Dedifferentiated amniotic fluid mesenchymal stem cell (primary cell): ENCODE measurements around the gene KAT8.
"Not testable (repeated sequence)": the region's sequence is repeated elsewhere in the genome, so short reads cannot be mapped to it uniquely, and the experiment has no call there.

ENCODE experiments used
- DNase-seq: peaks from one replicate; pipeline ENCODE4 v3.0.0-alpha.2; 2016; ENCODE audit errors: extremely low spot score

Gene KAT8

GRCh38 chr16:31083981-31084380 lies 33.5 kb upstream of the KAT8 start:
- no peak for DNase-seq

- no peak for DNase-seq
Measured at GRCh38 chr16:31084584-31085302, 32.7 kb upstream of the KAT8 start.

DNA sequence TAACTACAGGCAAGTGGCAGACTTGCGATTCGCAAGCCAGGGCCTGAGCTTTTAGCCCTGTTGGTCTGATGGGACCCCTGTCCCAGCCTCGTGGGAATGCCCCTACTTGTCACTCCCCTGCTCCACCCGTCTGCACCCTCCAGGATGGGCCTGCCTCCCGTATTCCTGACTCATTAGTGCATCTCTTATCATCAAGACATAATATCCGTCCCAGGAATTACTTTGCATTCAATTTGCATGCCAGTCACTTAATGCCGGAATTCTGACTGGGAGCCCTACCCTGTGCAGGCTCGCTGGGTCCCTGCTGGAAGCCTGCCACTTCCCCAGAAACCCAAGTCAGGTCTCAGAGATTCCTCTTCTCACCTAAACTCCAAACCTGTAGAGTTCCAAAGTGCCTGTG lies 32.1 kb upstream of the KAT8 start:
- no peak for DNase-seq

DNA sequence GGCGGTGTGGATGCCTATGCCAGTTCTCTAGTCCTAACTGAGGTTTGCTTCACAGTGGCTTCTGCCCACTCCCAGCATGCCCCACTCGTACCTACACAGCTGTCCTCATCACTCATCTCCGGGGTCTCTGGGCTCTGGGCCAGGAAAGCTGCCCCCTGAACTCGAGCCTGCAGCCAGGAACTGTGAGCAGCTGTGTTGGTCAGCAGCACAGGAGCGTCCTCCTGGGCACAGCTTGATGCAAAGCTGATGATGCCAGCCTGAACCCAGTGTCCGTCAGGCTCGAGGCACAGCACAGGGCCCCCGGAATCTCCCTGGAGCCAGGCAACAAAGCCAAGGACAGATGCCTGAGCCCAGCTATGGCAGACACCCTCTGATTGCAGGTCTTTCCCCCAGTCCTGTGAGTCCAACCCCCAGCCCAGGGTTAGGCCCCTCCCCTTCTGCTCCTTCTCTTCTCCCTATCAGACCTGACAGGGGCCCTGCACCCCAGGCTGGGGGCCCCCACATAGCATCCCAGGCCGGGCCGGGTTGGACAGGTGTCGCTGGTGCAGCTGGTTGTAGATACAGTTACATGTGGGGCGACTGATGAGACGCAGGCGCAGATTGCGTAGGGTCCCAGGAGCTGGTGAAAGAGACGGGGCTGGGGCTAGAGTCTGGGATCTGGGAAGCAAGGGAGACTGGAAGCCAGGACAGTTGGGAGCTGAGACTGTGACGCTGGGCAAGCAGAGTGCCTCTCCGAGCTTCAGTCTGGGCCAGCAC lies 31.4 kb upstream of the KAT8 start:
- DNase-seq = no peak

- no peak for DNase-seq
Measured at GRCh38 chr16:31086629-31086906, 30.9 kb upstream of the KAT8 start.

DNA sequence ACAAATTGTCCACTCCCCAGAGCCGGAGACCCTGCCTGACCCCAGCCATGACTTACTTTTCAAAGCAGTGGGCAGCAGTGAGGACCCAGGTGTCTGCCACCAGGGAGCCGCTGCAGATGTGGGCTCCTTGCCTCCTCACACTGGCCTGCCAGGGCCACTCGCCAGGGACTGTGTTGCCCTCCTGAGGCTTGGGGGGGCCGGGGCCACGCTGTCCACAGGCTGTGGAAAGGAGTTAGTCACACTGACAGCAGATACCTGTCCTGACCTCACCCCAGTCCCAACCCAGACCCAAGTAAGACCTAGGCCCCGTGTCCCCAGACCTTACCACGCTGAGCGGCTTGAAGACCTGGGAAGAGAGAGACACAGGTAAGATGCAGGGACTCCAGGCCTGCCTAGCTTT lies 30.0 kb upstream of the KAT8 start:
- DNase-seq = no peak

DNA sequence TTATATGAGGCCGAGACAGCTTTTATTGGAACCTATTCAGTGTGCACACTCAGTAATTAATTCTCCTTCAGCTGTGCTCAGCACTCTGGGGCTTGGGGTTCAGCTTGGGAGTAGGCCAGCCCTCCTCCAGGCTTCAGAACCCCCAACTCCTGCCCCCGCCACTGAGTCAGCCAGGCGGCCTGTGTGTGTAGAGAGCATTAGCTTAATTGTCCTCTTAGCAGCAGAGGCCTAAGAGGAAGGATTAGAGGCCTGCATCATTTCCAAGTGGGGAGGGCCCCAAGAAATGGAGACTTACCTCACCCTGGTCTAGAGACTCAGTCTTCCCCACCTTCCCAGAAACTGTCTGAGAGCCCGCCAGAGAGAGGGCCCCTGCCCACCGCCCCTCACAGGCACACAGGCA lies 29.5 kb upstream of the KAT8 start:
- DNase-seq = no peak

DNA sequence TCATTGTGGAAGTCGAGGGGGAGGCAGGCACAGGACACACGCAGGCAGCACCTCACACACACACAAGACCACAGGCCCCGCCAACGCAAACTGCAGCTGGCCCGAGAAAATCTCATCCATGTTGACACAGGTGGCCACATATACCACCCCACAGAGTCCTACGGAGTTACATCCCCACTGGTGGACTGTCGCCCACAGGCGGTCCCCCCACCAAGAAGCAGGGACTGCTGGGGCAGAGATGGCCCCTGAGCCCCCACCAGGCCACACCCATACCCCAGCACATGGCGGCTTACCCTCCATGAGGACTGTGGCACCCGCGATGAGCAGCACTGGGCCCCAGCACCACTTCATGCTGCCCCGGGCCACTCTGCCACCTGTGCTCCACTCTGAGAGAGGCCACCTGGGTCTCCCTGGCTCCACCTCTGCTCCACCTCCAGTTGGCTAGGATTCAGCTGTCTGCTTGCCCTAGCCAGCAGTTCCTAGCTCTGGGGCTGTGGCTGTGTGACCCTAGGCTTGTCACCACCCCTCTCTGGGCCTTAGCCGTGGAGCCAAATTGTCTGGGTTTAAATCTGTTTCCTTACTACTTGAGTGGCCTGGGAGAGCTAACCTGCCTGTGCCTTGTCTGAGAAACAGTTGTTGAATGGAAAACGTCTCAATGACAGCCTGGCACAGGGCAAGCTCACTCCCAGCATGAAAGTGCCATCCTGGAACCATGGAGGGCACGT lies 28.8 kb upstream of the KAT8 start, which contains the start of gene PRSS53:
PRSS53 (minus strand) TSS at position 485 of the 725 bp plus-strand sequence; CDS start at position 351, 134 bp downstream.
- DNase-seq = no peak

- no peak for DNase-seq
Measured at GRCh38 chr16:31089199-31089598, 28.3 kb upstream of the KAT8 start.

DNA sequence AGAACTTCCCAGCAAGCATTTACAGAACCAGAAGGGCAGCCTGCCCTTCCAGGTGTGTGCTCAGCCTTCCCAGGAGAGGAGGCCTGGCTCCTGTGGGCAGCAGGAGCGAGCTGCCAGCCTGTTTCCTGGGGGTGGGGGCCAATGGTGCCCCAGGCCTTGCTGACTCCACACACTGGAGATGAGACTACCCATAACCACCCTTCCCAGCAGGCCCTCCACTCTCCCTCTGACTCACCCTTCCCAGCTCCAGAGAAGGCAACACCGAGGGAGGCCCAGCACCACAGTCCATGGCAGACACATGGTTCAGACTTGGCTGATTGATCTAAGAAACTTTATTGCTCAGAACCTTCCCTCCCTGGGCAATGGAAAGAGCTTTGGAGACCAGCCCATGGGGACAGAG lies 26.9 kb upstream of the KAT8 start:
- no peak for DNase-seq

DNA sequence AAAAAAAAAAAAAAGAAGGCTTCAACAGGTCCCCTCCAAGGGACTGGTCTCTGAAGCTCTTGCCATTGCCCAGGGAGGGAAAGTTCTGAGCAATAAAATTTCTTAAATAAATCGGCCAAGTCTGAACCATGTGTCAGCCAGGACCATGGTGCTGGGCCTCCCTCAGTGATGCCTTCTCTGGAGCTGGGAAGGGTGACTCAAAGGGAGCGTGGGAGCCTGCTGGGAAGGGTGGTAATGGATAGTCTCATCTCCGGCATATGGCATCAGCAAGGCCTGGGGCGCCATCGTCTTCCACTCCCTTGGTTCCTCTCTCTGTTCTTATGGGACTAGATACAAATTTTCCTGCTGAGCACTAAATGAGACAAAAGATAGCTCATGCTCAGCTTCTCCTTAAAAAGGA lies 25.1 kb upstream of the KAT8 start:
- no peak for DNase-seq

DNA sequence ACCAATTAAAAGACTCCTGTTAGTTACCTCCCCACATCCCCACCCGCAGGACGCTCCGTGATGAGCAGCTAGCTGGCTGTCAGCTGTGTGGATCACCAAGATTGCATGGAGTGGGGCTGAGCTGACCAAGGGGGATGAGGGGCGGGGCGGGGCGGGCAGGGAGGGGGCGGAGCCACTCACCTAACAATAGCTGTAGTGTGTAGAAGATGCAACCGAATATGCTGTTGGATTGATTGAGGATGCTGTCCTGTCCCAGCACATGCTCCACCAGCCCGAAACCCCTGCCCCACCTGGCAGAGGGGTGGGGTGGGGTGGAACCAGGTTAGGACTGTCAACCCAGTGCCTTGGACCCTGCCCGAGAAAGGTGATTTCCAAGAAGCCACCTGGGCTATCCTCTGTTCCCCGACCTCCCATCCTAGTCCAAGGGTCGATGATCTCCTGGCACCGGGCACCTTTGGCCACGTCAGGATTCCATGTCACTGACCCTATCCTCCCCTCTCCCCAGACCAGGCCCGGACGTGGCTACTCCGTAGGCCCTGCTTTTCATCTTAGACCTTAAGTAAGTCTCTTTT lies 24.2 kb upstream of the KAT8 start:
- DNase-seq = no peak

- DNase-seq = no peak
Measured at GRCh38 chr16:31094088-31094423, 23.4 kb upstream of the KAT8 start.

DNA sequence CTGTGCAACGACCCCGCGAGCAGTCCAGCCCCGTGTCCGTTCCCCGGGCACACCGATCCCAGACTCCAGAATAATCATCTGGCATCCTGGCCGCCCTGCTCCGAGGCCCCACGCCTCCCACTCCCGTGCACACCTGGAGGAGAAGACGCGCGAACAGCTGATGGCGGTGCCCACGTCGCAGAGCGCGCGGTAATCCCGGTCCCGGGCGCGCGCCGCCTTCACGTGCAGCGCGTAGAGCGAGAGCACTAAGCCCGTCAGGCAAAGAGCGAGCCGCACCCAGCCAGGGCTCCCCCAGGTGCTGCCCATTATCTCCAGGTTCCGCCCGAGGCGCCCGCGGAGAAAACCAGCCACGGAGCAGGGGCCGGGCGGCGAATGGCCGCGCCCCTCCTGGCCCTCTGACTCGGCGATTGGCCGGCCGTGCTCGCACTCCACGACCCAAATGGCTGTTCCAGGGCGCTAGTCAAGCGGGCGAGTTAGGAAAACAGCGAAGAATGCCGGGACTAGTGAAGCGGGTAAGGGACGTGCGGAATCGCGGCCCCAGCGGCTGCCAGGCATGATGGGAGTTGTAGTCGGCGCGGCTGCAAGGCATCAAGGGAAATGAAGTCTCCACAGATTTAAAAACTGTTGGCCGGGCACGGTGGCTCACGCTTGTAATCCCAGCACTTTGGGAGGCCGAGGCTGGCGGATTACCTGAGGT lies 22.9 kb upstream of the KAT8 start, which contains the start of gene VKORC1:
VKORC1 (minus strand) TSS at position 374 of the 697 bp plus-strand sequence; CDS start at position 306, 68 bp downstream.
- peak; percentile 98 for DNase-seq

DNA sequence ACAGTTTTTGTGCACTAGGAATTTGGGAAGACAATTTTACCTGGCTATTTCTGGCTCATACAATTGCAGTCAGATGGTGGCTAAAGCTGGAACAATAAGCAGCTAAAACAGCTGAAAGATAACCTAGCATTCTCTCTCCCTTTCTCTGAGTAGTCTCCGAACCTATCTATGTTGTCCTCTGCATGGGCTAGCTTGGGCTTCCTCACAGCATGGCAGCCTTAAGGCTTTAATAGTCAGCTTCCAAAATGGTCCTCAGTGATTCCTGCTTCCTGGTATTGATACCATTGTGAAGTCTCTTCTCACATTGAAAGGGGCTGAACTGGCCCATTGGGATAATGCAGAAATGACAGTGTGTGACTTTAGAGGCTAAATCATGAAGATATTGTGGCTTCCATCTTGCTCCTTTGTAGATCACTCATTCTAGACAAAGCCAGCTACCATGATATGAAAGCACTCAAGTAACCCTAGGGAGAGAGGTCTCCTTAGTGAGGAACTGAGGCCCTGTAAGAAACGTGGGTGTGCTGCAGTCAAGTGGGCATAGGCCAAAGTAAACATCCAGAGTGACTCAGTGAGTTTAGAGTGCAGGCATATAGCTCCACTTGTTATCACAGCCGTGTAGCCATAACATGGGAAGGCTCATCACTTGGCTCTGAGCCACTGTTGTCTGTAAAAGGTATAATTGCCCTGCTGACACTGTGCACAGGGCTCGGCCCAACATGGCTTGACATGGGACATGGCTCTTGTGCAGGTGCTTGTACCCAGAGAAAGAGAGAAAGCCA lies 17.4 kb upstream of the KAT8 start:
- no peak for DNase-seq

GRCh38 chr16:31100876-31101641 lies 16.4 kb upstream of the KAT8 start:
- DNase-seq = not testable (repeated sequence)

GRCh38 chr16:31105677-31106213 lies 11.7 kb upstream of the KAT8 start:
- DNase-seq = no peak

DNA sequence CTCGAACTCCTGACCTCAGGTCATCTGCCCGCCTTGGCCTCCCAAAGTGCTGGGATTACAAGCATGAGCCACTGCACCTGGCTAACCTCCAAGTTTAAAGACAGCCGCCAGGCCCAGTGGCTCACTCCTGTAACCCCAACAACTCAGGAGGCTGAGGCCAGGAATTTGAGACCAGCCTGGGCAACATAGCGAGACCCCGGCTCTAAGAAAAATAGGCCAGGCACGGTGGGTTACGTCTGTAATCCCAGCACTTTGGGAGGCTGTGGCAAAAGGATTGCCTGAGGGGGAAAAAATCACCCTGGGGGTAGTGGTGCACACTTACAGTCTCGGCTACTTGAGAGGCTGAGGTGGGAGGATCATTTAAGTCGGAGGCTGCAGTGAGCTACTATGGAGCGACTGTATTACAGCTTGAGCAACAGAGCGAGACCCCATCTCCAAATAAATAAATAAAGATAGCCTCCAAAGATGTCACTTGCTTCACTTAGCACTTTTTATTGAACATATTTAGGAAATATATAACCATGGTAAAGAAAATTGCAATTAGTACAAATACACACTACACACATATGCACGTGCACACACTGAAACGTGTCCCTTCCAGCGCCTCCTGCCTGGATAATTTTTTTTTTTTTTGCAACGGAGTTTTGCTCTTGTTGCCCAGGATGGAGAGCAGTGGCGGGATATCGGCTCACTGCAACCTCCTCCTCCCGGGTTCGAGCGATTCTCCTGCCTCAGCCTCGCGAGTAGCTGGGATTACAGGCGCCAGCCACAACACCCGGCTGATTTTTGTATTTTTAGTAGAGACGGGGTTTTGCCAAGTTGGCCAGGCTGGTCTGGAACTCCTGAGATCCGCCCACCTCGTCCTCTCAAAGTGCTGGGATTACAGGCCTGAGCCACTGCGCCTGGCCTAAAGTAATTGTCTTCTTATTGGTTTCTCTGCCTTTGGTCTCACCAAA lies 10.7 kb upstream of the KAT8 start:
- no peak for DNase-seq

- DNase-seq = no peak
Measured at GRCh38 chr16:31107465-31107867, 10.0 kb upstream of the KAT8 start.
